CD4-positive, alpha-beta T cell treated with Interferon alpha-2 for 1 hour (primary cell): ENCODE measurements around the gene KCNB1.
"Not testable (repeated sequence)": the region's sequence is repeated elsewhere in the genome, so short reads cannot be mapped to it uniquely, and the experiment has no call there.

Experiments used
- DNase-seq, 2 donors: peaks; one replicate each; pipeline ENCODE4 v3.0.0-alpha.2; 2020 to 2022

The KCNB1 gene

GRCh38 chr20:49431329-49431728, 51.1 kb downstream of the KCNB1 start:
- no peak for DNase-seq

GRCh38 chr20:49430320-49430719, 52.1 kb downstream of the KCNB1 start:
- DNase-seq = no peak

GRCh38 chr20:49427751-49428518, 54.5 kb downstream of the KCNB1 start:
- DNase-seq = no peak

DNA sequence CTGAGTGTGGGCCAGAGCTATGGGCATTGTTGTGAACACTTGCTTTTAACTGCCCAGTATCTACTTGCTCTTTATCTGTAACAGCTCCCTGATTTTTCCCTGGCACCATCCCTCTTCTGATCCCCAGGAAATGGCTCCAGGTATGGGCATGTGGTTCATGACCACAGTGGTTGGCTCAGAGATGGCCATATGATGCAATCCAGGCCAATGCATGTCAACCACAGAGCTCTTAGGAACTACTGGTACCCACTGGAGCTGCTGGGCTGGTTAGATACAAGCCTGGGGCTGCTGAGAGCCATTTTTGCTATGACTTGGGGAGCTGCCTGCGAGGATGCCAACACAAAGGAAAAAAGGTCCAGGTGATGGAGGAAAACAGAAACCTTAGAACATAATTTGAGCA, 55.6 kb downstream of the KCNB1 start:
- DNase-seq = no peak

DNA sequence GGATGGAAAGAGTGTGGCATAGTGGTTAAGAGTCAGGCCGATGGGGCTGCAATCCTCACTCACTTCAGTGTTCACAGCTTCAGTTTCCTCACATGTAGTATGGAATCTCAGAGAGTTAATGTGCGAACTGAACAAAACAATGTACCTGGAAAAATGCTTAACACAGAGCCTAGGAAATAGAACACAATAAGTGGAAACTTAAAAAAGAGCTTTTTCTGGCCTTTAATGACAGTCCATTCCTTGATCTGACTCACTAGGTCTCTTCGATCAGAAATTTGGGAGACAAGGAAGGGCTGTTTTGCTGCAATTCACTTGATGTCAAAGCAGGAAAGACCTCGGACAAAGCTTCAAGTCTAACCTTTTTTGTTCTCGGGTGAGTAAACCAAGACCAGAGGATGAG, 56.1 kb downstream of the KCNB1 start:
- no peak for DNase-seq

DNA sequence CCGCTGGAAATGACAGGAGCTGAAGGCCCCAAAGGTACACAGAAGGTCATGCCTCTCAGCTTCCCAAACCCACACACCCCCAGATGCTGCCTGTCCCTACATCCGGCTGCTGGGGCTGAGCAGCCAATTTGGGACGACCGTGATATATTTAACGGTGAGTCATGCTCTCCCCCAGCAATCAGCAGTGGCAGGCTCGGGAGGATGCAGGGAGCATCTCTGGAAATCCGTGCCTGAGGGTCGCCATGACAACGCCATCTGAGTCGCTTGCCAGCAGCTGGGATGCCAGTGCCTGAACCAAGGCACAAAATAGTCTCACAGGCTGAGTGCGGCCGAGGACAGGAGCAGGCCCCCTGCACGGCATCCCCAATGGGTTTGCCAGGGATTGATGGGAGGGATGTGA, 57.9 kb downstream of the KCNB1 start:
- DNase-seq = no peak

- DNase-seq = no peak
Observed at GRCh38 chr20:49422161-49422560, 60.3 kb downstream of the KCNB1 start.

- no peak for DNase-seq
Observed at GRCh38 chr20:49420811-49421295, 61.6 kb downstream of the KCNB1 start.

DNA sequence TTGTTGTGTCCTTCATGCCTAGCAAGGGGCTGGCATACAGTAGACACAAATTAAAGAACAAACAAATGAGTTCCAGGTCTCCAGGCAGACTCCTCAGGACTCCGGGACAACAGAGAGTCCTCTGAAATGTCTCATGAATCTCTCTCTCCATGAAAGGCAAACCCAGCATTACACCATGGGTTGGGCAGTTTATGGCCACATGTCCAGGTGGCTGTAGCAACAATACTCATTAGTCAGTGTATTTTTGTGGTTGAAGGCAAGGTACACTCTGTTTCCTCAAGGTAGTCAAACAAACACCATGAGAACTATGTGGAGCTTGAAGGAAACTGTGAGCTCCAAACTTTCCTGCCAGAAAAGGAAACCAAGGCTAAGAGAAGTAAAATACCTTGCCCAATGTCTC, 62.2 kb downstream of the KCNB1 start:
- DNase-seq = no peak

DNA sequence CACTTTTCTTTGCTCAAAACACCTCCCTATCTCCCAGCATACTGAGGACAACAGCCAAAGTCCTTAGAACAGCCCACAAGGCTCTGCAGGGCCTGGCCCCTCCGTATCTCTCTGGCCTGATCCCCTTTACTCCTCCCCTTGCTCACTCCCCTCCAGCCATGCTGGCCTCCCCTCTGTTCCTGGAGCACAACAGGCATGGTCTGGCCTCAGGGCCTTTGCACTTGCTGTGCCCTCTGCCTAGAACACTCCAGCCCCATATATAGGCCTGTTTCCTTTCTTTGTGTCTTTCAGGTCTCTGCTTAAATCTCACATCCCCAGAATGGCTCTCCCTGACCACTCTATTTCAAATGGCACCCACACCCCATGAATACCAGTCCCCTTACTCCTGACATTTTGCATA, 62.7 kb downstream of the KCNB1 start:
- no peak for DNase-seq

DNA sequence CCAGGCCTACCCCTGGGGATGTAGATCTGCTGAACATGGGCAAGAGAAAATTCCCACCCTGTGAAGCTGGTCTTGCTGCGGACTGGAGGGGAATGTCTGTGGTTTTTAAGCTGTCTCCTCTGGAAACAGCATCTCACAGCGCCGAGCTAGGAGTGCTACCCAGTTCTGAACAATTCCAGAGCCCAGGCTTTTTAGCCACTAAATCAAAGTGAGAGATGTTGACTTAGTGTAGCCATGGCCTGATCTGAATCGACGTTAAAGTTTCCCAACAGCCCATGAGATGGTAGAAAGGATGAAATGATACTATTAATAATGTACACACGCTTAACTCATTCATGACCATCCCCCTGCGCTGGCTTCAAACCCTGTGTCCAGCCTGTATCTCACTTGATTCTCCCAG, 63.7 kb downstream of the KCNB1 start:
- DNase-seq = no peak

DNA sequence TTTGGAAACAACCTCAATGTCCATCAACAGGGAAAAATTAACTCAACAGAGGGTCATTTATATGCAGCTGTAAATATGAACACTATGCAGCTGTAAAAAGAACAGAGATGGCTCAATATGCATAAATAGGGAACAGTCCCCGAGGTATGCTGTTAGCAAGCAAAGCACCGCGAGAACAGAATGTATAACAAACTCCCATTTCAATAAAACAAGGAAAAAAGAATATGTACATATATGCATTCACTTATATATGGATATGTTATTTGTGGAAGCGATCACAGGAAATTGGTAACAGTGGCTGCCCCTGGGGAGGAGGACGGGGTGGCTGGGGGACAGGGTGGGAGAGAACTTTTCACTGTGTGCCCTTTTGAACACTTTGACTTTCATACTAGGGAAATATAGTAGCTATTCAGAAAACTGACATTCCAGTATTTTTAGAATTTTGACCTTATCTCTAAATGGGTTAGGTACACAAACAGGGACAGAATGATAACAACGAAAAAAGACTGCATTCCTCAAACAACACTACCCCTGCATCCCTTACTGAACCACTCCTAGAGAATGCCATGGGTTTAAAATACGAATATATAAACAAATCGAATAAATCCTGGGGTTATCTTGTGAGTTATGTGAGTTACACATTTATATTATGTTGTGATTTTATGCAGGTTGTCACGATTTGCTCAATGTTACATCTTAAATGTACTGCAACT, 64.5 kb downstream of the KCNB1 start:
- DNase-seq = no peak

DNA sequence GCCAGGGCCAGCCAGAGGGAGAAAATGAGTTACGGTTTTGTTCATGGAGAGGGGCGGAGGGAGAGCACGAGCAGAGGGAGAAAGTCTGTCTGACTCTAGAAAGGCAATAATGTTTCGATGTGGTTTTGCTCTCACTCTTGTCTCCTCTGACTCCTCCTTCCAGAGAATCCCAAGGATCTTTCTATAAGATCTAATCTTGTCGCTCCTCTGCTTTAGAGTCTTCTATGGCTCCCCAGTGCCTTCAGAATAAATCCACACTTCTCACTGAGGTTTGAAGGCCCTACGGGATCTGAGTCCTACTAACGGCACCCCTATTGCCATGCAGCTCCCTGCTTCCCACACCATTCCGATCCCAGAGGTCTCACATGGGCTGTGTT, 66.8 kb downstream of the KCNB1 start:
- no peak for DNase-seq

DNA sequence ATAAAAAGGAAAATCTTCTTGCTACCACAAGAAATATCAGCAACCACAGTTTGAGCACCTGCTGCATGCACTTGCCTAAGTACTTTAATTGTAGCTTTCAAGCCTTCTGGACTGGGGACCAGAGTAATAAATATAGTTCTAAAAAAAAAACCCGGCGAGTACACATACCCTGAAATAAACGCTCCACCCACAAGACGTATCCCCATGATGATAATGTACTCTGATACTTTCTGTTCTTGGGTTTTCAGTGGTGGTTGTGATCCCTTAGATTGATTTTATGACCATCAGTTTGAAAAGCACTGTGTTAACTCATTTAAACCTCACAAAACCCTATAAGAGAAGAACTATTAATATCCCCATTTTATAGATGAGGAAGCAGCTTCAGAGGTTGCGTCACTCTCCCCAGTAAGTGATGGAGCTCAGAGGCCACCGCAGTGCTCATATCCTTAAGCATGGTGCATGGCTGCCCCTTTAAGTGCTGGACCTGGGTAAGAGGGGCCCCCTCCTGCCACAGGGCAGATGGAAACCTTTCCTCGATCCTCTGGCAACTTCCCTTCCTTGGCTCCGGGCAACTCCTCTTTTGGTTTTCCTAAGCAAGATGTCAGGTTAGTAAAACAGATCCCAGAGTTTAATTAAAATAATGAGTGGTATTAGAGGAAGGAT, 67.3 kb downstream of the KCNB1 start:
- no peak for DNase-seq

DNA sequence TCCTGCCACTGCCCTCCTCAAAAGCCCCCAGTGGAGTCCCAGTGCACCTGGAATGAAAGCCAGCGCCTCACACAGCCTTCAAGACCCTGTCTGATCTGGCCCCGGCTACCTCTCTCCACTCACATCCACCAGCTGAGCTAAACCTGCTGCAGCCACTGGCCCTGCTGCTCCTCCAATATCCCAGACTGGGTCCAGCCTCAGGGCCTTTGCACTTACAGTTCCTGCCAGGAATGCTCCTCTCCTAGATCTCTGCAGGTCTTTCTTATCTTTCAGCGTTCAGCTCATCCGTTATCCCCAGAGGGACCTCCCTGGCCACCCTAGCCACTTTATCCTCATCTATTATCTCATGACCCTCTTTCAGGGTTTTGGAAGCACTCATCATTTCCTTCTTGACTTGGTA, 68.8 kb downstream of the KCNB1 start:
- no peak for DNase-seq

DNA sequence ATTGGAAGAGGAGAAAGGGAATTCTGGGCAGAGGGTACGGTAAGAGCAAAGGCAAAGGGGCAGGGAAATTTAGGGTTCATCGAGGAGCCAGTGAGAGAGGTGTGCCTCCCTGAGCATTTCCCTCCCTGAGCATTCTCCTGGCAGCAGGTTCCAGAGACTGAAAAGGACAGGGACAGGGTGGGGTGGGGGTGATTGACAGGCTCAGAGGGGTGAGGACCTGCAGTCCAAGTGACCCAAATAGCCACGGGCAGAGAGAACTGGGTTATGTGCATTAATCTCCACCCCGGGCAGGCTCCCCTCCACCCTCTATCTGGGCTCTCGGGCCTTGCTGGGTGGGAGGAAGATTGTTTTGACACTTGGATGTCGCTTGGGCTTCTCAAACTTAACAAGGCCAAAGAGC, 69.5 kb downstream of the KCNB1 start:
- no peak for DNase-seq

DNA sequence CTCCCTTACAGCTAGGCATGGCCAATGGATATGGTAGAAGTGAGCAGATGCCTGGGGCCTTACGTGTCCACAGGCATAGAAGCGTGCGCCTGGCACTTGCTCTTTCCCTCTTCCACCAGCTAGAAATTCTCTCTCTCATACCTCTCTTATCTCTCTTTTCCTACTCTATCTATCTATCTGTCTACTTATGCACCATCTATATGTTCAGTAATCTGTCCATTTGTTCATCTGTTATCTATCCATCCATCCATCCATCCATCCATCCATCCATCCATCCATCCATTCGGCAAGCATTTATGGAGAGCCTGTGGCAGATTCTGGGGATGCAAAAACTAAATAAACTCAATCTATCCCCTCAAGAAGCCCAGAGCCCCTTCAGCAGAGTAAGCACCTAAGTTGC, 70.2 kb downstream of the KCNB1 start:
- DNase-seq = no peak

GRCh38 chr20:49411221-49411925, 71.1 kb downstream of the KCNB1 start:
- no peak for DNase-seq

GRCh38 chr20:49409975-49410621, 72.4 kb downstream of the KCNB1 start:
- not testable (repeated sequence) for DNase-seq

DNA sequence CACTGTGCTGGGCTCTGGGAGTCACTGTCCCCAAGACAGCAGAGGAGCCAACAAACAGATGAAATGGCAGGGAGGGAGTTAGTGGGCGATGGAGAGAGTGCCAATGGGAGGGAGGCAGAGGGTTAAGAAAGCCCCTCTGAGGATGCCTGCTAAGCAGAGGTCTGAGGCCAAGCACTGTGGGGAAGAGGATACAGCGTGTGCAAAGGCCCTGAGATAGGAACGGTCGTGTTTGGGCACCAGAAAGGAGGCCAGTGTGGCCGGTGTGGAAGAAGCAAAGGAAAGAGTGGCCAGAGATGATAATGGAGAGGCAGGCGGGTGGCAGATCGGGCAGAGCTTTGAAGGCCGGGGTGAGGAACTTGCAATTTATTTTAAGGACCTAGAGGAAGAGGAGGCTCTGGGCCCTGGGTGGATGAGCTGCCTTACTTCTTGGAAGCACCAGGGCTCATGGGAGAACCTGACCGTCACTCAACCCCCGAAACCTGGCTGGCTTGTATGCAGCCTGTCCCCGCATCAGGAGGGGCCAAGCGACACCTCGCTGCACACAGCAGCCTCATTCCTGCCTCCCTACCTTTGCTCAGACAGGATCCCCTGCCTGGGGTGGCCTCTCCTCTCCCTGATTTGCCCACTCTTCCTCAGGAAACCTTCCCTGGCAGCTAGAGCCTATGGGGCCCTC, 73.0 kb downstream of the KCNB1 start:
- no peak for DNase-seq

DNA sequence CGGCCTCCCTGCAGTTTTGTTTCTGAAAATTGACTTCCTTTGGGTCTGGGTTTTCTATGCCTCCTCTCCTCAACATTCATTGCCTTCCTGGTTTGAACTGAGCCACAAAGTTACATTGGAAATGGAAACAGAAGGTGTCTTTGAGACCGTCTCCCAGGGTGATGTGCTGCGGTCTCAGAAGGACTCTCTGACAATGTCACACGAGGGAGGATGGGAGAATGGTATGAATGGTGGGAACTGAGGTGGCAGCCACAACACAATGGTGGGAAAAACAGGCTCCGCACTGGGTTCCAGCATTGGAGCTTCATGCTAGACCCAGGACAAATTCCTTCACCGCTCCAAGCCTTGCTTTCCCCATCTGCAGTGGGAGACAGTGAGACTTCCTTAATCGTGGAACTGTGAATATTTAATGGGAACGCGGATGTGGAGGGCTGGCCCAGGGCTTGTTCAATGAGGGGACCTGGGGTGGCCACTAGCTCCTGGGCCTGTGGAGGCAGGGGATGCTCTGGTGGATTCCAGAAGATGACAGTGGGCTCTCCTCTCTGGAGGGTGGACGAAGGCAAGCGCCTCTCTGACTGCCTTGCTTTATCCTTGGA, 73.9 kb downstream of the KCNB1 start:
- no peak for DNase-seq

GRCh38 chr20:49406666-49407065, 75.8 kb downstream of the KCNB1 start:
- no peak for DNase-seq
